HG03342 (cell line): Measurements from ENCODE around the gene GASK1A.

Source experiments
- ATAC-seq: cut with Tn5 transposase; IDR thresholded peaks from one replicate; pipeline ENCODE4 v1.9.1; 2021; ENCODE audit warnings: mild to moderate bottlenecking, moderate library complexity; ENCODE audit not compliant: unreplicated experiment

The GASK1A gene

DNA sequence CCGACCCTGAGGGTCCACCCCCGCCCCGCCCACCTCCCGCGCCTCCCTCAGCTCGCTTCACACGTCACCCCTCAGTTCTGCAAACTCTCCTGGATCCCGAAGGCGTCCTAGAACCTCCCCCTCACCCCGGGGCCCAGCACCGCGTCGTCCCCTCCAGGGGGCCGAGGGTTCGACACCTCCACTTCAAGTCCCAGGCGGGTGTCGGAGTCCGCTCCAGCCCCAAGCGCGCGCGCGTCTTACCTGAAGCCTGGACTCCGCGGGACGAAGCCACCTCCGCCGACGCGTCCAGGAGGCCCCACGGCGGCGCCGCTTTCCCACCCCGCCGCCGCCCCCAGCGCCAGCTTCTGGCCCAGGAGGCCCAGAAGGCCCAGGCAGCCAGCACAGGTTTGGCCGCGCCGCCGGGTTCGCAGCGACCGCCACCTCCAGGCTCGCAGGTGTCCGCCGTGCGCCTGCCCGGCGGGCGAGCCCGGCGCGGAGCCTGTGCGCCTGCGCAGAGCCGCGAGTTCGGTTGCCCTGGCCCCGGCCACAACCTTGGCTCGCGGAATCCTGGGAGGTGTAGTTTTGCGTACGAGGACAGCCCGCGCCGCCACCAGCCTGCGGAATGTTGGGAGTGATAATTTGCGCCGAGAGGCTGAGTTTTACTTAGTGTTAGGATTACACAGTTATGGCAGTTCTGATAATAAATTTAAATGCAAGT is 126.6 kb downstream of the GASK1A start, which contains the start of gene POMGNT2:
Gene POMGNT2 (minus strand): TSS at position 484 of the 697 bp plus-strand sequence. CDS start 24,648 bp downstream, outside the sequence.
- peak; percentile 93 for ATAC-seq

DNA sequence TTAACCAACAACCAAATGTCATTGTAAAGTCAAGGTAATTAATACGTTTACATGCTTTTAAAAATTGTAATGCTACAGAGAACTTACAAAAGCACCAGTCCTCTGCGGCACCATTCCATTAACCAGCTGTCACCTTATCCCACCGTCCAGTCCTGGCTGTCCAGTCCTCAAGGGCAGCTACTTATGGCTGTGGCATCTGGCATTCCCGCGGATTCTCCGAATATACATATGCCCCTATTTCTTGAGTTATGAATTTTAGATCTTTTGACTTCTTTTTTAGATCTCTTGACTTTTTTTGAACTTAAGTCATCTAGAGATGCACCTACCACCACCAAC is 127.2 kb downstream of the GASK1A start:
- no peak for ATAC-seq
